Gastrocnemius medialis (tissue), 4 donors: ENCODE measurements around the gene ANXA4. TPM values are rescaled to one million over a fixed set of nuclear protein-coding genes. Genes with fewer than 3 reads are reported as not detected.
"Not testable (repeated sequence)": the region's sequence is repeated elsewhere in the genome, so short reads cannot be mapped to it uniquely, and the experiment has no call there.

Experiments used
- ATAC-seq, 2 donors: fragments of 150-250 bp; one replicate each; pipeline ENCODE4 v1.9.1; 2016
- DNase-seq, 2 donors: peaks; one replicate each; pipeline ENCODE4 v3.0.0-alpha.2; 2019
- H3K27ac ChIP-seq, 4 donors: fragments of 200-600 bp; sonication (generic); 1 replicate in 1 of 4; 2 replicates in 3 of 4; pipeline ENCODE4 v1.5.1; 2016 to 2018; ENCODE audit warnings: mild to moderate bottlenecking in 2 of 4, moderate library complexity in 1 of 4
- H3K27me3 ChIP-seq, 3 donors: fragments of 200-600 bp; sonication (generic) in 2 of 3; 1 replicate in 1 of 3; 2 replicates in 2 of 3; pipeline versions ENCODE4 v1.5.1 to v1.6.0; 2016 to 2019; ENCODE audit warnings: mild to moderate bottlenecking in 1 of 3, moderate library complexity in 1 of 3
- H3K36me3 ChIP-seq, 2 donors: fragments of 200-600 bp; sonication (generic) in 1 of 2; one replicate each; pipeline ENCODE4 v1.5.1; 2017 to 2018
- H3K4me1 ChIP-seq, 2 donors: fragments of 200-600 bp; sonication (generic) in 1 of 2; one replicate each; pipeline ENCODE4 v1.5.1; 2016 to 2017; ENCODE audit warnings: mild to moderate bottlenecking in 2 of 2
- H3K4me3 ChIP-seq, 4 donors: fragments of 200-600 bp; sonication (generic) in 3 of 4; 1 replicate in 1 of 4; 2 replicates in 3 of 4; pipeline ENCODE4 v1.5.1; 2016 to 2019; ENCODE audit warnings: mild to moderate bottlenecking in 2 of 4
- H3K9me3 ChIP-seq, 3 donors: fragments of 200-600 bp; sonication (generic) in 2 of 3; 1 replicate in 1 of 3; 2 replicates in 2 of 3; pipeline ENCODE4 v1.5.1; 2016 to 2019
- CTCF ChIP-seq, 5 experiments: fragments of 450-650 bp in 3 of 5; fragments of 200-600 bp in 2 of 5; sonication (generic) in 2 of 5; IDR thresholded peaks in 4 of 5; conservative IDR thresholded peaks in 1 of 5; 1 replicate in 4 of 5; 2 replicates in 1 of 5; pipeline ENCODE4 v1.5.1; 2016 to 2019; ENCODE audit warnings: antibody characterized with exemption in 5 of 5, mild to moderate bottlenecking in 3 of 5, moderate library complexity in 3 of 5
- POLR2A ChIP-seq, 2 donors: fragments of 450-650 bp; IDR thresholded peaks; one replicate each; pipeline ENCODE4 v1.6.1; 2017; ENCODE audit warnings: antibody characterized with exemption in 2 of 2, mild to moderate bottlenecking in 2 of 2, moderate library complexity in 2 of 2
- in situ Hi-C, 4 donors: fragments of 200-750 bp; cut with MboI; loops; one replicate each; pipeline versions ENCODE4 v1.15.0 to v1.8.0; 2017; ENCODE audit warnings: low sequenced_read_pairs in 4 of 4
- intact Hi-C: fragments of 100-400 bp; cut with DNase I; formaldehyde crosslinking; loops from one replicate; pipeline ENCODE4 v1.15.1; 2023; ENCODE audit warnings: low total_unique reads
- total RNA-seq, 4 donors: library from RNA; depleted of rRNA; stranded (reverse); fragments of >200 nt; gene quantifications; one replicate each; pipeline versions ENCODE4 v1.1.0 to v1.2.3, GENCODE V29; 2016

ANXA4 gene
- total RNA-seq, 4 donors from 2014 or later: 10.7 to 17.0 (median 15.8) TPM

GRCh38 chr2:69798290-69798908 is 56.5 kb downstream of the ANXA4 start:
- no peaks in the 10 kb centered on the region for H3K36me3 ChIP-seq
- peak overlapping the region; percentile 30 to 37 (median 36) for H3K4me3 ChIP-seq
- ATAC-seq (peak; percentile 48 to 50), DNase-seq (no peak)
- intact Hi-C loops (no loop called here), in situ Hi-C loops (no loop called here)
- peak overlapping the region; percentile 48 to 60 (median 52) for H3K27ac ChIP-seq
- H3K4me1 ChIP-seq: peaks cover 9 to 18% of the 10 kb centered on the region in 2 donors
- TF ChIP-seq CTCF (IDR thresholded peaks at IDR 0.05 in 4 of 5, conservative IDR thresholded peaks at IDR 0.05 in 1 of 5) (no peak), POLR2A (IDR thresholded peaks at IDR 0.05) (no peak)
- no peaks in the 10 kb centered on the region for H3K27me3 ChIP-seq
- H3K9me3 ChIP-seq: no peaks in the 10 kb centered on the region

DNA sequence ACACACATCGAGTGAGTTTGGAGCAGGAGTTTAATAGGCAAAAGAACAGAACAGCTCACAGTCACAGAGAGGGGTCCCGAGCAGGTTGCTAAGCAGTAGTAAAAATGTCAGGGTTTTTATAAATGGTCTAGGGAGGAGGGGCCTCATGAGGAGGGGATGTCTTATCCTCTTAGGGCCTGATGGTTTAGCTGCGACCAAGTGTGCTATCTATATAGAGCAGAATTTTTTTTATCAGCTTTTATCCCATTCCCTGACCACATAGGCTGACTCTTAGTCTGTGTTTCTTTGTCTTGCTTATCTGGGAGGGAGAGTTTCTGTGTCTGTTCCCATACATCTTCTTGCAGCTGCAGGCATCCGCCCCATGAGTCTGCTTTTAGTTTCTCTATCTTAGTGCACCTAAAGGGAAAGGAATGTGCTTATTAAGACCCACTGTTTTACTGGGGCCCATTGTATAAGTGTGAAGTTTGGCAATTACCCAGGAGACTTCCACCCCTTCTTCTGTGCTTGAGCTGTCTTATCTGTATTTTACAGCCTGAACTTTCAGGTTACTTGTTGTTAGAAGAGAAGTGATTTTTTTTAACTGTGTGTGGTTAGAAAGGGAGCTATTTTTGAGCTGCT is 57.1 kb downstream of the ANXA4 start:
- ATAC-seq (no peak), DNase-seq (no peak)
- TF ChIP-seq CTCF (IDR thresholded peaks at IDR 0.05 in 4 of 5, conservative IDR thresholded peaks at IDR 0.05 in 1 of 5) (no peak), POLR2A (IDR thresholded peaks at IDR 0.05) (no peak)
- Histone ChIP-seq H3K4me1 (peaks cover 9 to 18% of the 10 kb centered on the region in 2 donors), H3K27ac (peak overlapping the region; percentile 48 to 60 (median 52)), H3K36me3 (no peaks in the 10 kb centered on the region), H3K27me3 (no peaks in the 10 kb centered on the region), H3K4me3 (peak overlapping the region in 3 of 4 donors; percentile 35 to 37 (median 37)), H3K9me3 (no peaks in the 10 kb centered on the region)
- intact Hi-C loops (no loop called here), in situ Hi-C loops (no loop called here)

GRCh38 chr2:69801745-69802290 is 59.9 kb downstream of the ANXA4 start:
- in situ Hi-C loops: loop anchor here in 2 of 4 donors (25.0 kb wide), 1 partner anchor 240 kb away; no protein-coding TSS in a partner anchor

GRCh38 chr2:69802781-69803367 is 60.9 kb downstream of the ANXA4 start:
- Histone ChIP-seq H3K36me3 (peaks cover 0 to 33% of the 10 kb centered on the region in 2 donors), H3K4me1 (peaks cover 9 to 14% of the 10 kb centered on the region in 2 donors)
- ATAC-seq, H3K27ac ChIP-seq, H3K27me3 ChIP-seq, H3K4me3 ChIP-seq, DNase-seq, intact Hi-C loops, H3K9me3 ChIP-seq: not testable (repeated sequence)
- in situ Hi-C loops: loop anchor here in 2 of 4 donors (25.0 kb wide), 1 partner anchor 241 kb away; no protein-coding TSS in a partner anchor

More at GRCh38 chr2:69801745-69802290, 59.9 kb downstream of the ANXA4 start:
- Histone ChIP-seq H3K27ac (no peak overlapping the region), H3K9me3 (no peaks in the 10 kb centered on the region), H3K27me3 (no peaks in the 10 kb centered on the region), H3K36me3 (peaks cover 0 to 22% of the 10 kb centered on the region in 2 donors), H3K4me3 (no peak overlapping the region), H3K4me1 (peaks cover 9 to 18% of the 10 kb centered on the region in 2 donors)
- ATAC-seq: no peak
- intact Hi-C loops: no loop called here
- no peak for TF ChIP-seq POLR2A (IDR thresholded peaks at IDR 0.05)
- no peak for TF ChIP-seq CTCF (IDR thresholded peaks at IDR 0.05 in 4 of 5, conservative IDR thresholded peaks at IDR 0.05 in 1 of 5)
- DNase-seq: no peak

DNA sequence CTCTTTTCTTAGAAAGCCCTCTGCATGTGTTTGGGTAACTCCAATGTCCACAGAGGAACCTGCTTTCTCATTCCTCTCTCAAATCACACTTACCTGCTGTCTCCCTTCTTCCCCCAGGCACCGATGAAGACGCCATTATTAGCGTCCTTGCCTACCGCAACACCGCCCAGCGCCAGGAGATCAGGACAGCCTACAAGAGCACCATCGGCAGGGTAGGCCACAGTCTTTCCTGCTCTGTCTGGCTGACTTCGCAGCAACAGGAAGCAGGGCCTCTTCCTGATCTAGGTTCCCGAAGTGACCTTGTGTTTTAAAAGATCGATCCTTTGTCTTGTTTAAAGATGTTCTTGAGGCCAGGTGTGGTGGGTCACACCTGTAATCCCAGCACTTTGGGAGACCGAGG is 62.5 kb downstream of the ANXA4 start:
- no peak for TF ChIP-seq POLR2A (IDR thresholded peaks at IDR 0.05)
- TF ChIP-seq CTCF (IDR thresholded peaks at IDR 0.05 in 4 of 5, conservative IDR thresholded peaks at IDR 0.05 in 1 of 5): no peak
- Histone ChIP-seq H3K27ac (no peak overlapping the region), H3K36me3 (peaks cover 0 to 42% of the 10 kb centered on the region in 2 donors), H3K9me3 (no peaks in the 10 kb centered on the region), H3K27me3 (no peaks in the 10 kb centered on the region), H3K4me3 (no peak overlapping the region), H3K4me1 (no peaks in the 10 kb centered on the region)
- ATAC-seq (no peak), DNase-seq (no peak)
- intact Hi-C loops (no loop called here), in situ Hi-C loops (loop anchor here in 2 of 4 donors (25.0 kb wide), 1 partner anchor 242 kb away; no protein-coding TSS in a partner anchor)
